Erythroblast (primary cell): ENCODE results near the gene ITGA11.

Experiments used
- GATA1 ChIP-seq: IDR thresholded peaks from 2 replicates; pipeline ENCODE4 v1.6.1; 2011; ENCODE audit warnings: low read depth, mild to moderate bottlenecking, control low read depth, low read length, moderate library complexity
- POLR2A ChIP-seq: IDR thresholded peaks from 2 replicates; pipeline ENCODE4 v1.6.1; 2011; ENCODE audit warnings: mild to moderate bottlenecking, low read length

DNA sequence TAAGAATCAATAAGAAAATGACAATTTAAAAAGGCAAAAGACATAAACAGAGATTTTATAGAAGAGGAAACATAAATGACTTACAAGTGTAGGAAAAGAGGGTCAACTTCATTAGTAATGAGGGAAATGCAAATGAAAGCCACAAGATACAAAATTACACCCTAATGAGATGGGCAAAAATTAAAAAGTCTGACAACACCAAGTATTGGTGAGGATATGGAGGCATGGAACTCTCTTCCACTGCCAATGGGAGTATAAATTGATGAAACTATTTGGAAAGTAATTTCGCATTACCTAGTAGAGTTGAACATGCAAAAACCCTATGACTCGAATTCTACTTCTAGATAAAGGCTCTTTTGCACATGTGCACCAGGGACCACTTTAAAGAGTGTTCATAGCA is 28.2 kb upstream of the ITGA11 start:
- no peak for TF ChIP-seq POLR2A
- TF ChIP-seq GATA1: no peak
